GM23338 (cell line): ENCODE results near the gene PVALEF. TPM values are rescaled to one million over a fixed set of nuclear protein-coding genes. Genes with fewer than 3 reads are reported as not detected.

Experiments used
- ATAC-seq: fragments of 200-7000 bp; cut with Tn5 transposase; 3 replicates; pipeline ENCODE4 v1.9.1; 2020
- DNase-seq: peaks from one replicate; pipeline ENCODE4 v3.0.0-alpha.2; 2015; ENCODE audit warnings: low spot score
- H2AFZ ChIP-seq: fragments of 200-600 bp; sonication (generic); 2 replicates; pipeline ENCODE4 v1.8.0; 2016; ENCODE audit warnings: antibody characterized with exemption, mild to moderate bottlenecking, moderate library complexity
- H3F3A ChIP-seq: fragments of 200-600 bp; sonication (generic); replicated peaks from 2 replicates; pipeline ENCODE4 v1.8.0; 2017; ENCODE audit warnings: antibody characterized with exemption, mixed run types, low read depth
- H3K27ac ChIP-seq: fragments of 200-600 bp; sonication (generic); 2 replicates; pipeline ENCODE4 v1.6.1; 2016; ENCODE audit warnings: low read depth
- H3K27me3 ChIP-seq: fragments of 200-600 bp; sonication (generic); 2 replicates; pipeline ENCODE4 v1.8.0; 2016; ENCODE audit warnings: mild to moderate bottlenecking, mixed run types, moderate library complexity; ENCODE audit not compliant: insufficient read depth
- H3K36me3 ChIP-seq: fragments of 200-600 bp; sonication (generic); 2 replicates; pipeline ENCODE4 v1.8.0; 2016; ENCODE audit warnings: mild to moderate bottlenecking; ENCODE audit not compliant: insufficient read depth
- H3K4me1 ChIP-seq: fragments of 200-600 bp; sonication (generic); 2 replicates; pipeline ENCODE4 v1.8.0; 2016; ENCODE audit warnings: mild to moderate bottlenecking, moderate library complexity; ENCODE audit not compliant: insufficient read depth
- H3K4me2 ChIP-seq: fragments of 200-600 bp; sonication (generic); 2 replicates; pipeline ENCODE4 v1.7.1; 2017; ENCODE audit warnings: mixed run types
- H3K4me3 ChIP-seq: fragments of 200-600 bp; sonication (generic); 2 replicates; pipeline ENCODE4 v1.6.1; 2016; ENCODE audit warnings: mixed run types
- H3K79me2 ChIP-seq: fragments of 200-600 bp; sonication (generic); replicated peaks from 2 replicates; pipeline ENCODE4 v1.8.0; 2017; ENCODE audit warnings: mild to moderate bottlenecking; ENCODE audit not compliant: insufficient read depth
- H3K9me2 ChIP-seq: fragments of 200-600 bp; sonication (generic); 2 replicates; pipeline ENCODE4 v1.8.0; 2017; ENCODE audit not compliant: insufficient read depth
- H4K20me1 ChIP-seq: fragments of 200-600 bp; sonication (generic); replicated peaks from 2 replicates; pipeline ENCODE4 v1.8.0; 2017; ENCODE audit warnings: mild to moderate bottlenecking; ENCODE audit not compliant: insufficient read depth
- H3K27ac Mint-ChIP-seq: 2 replicates; pipeline ENCODE4 v1.8.0; 2020; ENCODE audit warnings: inconsistent platforms, mild to moderate bottlenecking, moderate library complexity, mixed read lengths
- H3K27me3 Mint-ChIP-seq: 3 replicates; pipeline ENCODE4 v1.8.0; 2022; ENCODE audit warnings: low read depth, mild to moderate bottlenecking, moderate library complexity, mixed read lengths, inconsistent platforms; ENCODE audit not compliant: insufficient read depth, poor library complexity
- H3K36me3 Mint-ChIP-seq: 3 replicates; pipeline ENCODE4 v1.8.0; 2021; ENCODE audit warnings: low read depth, mild to moderate bottlenecking, inconsistent platforms, moderate library complexity, mixed read lengths
- H3K4me1 Mint-ChIP-seq: 3 replicates; pipeline ENCODE4 v1.8.0; 2020; ENCODE audit warnings: mild to moderate bottlenecking, inconsistent platforms, mixed read lengths
- H3K4me3 Mint-ChIP-seq: 3 replicates; pipeline ENCODE4 v1.8.0; 2021; ENCODE audit warnings: moderate library complexity, mild to moderate bottlenecking, inconsistent platforms, mixed read lengths
- H3K9me3 Mint-ChIP-seq: 3 replicates; pipeline ENCODE4 v1.8.0; 2020; ENCODE audit warnings: moderate library complexity, mild to moderate bottlenecking, inconsistent platforms, mixed read lengths
- EZH2 ChIP-seq: fragments of 200-600 bp; sonication (generic); IDR thresholded peaks from one replicate; pipeline ENCODE4 v1.8.0; 2017; ENCODE audit warnings: antibody characterized with exemption, mild to moderate bottlenecking, low read depth; ENCODE audit not compliant: unreplicated experiment
- NANOG ChIP-seq: IDR thresholded peaks from 2 replicates; pipeline ENCODE4 v1.6.1; 2016; ENCODE audit warnings: antibody characterized with exemption, borderline replicate concordance
- POLR2AphosphoS5 ChIP-seq: IDR thresholded peaks from 2 replicates; pipeline ENCODE4 v1.6.1; 2016; ENCODE audit warnings: antibody characterized with exemption, low read depth
- polyA plus RNA-seq: library from polyadenylated mRNA; unstranded; fragments of >200 nt; fragmentation: Nextera tagmentation; extraction: Ambion mirVana; gene quantifications from 2 replicates; pipeline ENCODE4 v1.2.1, GENCODE V29; 2016
- total RNA-seq: library from RNA; depleted of rRNA; stranded (reverse); fragments of >200 nt; shearing (Covaris generic); gene quantifications from 2 replicates; pipeline ENCODE4 v1.2.3, GENCODE V29; 2014
- TF ChIP-seq, protein P1 (sequence below): IDR thresholded peaks from one replicate; pipeline ENCODE4 v1.6.1; 2018; ENCODE audit warnings: antibody characterized with exemption; ENCODE audit not compliant: unreplicated experiment
- TF ChIP-seq, protein P2 (sequence below), 2 experiments: fragments of 200-600 bp in 1 of 2; sonication (generic) in 1 of 2; conservative IDR thresholded peaks; 2 replicates each; pipeline versions ENCODE4 v1.5.1 to v1.6.1; 2016 to 2017; ENCODE audit warnings: antibody characterized with exemption in 2 of 2, low read depth in 2 of 2, mild to moderate bottlenecking in 2 of 2, moderate library complexity in 1 of 2
- TF ChIP-seq, protein P3 (sequence below): IDR thresholded peaks from 2 replicates; pipeline ENCODE4 v1.6.1; 2016; ENCODE audit warnings: antibody characterized with exemption

PVALEF gene
- total and polyA plus RNA-seq, 2 experiments from 2014 or later = not detected

DNA sequence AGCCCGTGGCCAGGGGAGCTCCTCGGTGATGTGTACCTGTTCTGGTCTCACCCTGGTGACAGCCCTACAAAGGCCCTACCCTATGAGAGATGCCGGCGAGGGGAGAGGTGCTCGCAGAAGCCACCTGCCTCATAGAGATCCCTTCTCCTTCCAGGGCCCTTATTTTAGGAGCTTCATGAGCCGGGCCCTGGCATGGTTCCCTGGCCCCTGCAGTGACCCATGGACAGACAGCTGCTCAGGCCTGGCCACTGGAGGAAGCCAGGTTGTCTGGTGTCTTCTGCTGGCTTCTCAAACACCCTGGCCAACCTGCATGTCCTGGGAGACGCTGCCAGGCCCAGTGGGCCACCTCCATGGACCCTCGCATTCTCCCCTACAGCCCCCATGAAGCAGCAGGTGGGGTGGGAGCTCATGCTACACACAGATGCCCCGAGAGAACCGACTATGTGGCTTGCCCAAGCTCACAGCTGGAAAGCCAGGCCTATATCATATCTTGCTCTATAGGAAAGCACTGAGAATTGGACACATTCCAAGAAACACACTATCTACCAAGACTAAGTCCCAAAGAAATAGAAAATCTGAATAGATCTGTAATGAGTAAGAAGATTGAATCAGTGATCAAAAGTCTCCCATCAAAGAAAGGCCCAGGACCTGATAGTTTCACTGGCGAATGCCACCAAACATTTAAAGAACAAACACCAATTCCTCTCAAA lies 7.9 kb downstream of the PVALEF start:
- peaks cover 3% of the 10 kb centered on the region for H3K27me3 Mint-ChIP-seq

DNA sequence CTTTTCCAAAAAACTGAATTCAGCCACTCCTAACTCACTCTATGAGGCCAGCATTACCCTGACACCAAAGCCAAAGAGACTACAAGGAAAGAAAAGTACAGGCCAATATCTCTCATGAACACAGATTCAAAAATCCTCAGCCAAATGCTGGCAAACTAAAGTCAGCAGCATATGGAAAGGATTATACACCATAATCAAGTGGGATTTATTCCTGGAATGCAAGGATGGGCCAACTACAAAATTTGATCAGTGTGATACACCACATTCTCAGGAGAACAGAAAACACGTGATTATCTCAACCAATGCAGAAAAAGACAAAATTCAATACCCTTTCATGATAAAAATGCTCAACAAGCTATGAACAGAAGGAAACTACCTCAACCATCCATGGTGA lies 8.5 kb downstream of the PVALEF start:
- Mint-ChIP-seq H3K27me3 (peaks cover 3% of the 10 kb centered on the region), H3K4me1 (no peaks in the 10 kb centered on the region), H3K4me3 (no peak overlapping the region), H3K9me3 (no peaks in the 10 kb centered on the region), H3K27ac (no peak overlapping the region), H3K36me3 (no peaks in the 10 kb centered on the region)
- Histone ChIP-seq H3K4me3 (no peak overlapping the region), H4K20me1 (no peaks in the 10 kb centered on the region), H3K27me3 (no peaks in the 10 kb centered on the region), H3K4me1 (no peaks in the 10 kb centered on the region), H3K27ac (no peak overlapping the region), H3F3A (0 out of 2 replicates have a peak, but pooled peaks cover 8% of the 10 kb centered on the region), H2AFZ (no peak overlapping the region), H3K36me3 (no peaks in the 10 kb centered on the region), H3K4me2 (no peak overlapping the region), H3K9me2 (no peaks in the 10 kb centered on the region), H3K79me2 (no peaks in the 10 kb centered on the region)
- ATAC-seq (no peak), DNase-seq (no peak)
- TF ChIP-seq, protein P1, sequence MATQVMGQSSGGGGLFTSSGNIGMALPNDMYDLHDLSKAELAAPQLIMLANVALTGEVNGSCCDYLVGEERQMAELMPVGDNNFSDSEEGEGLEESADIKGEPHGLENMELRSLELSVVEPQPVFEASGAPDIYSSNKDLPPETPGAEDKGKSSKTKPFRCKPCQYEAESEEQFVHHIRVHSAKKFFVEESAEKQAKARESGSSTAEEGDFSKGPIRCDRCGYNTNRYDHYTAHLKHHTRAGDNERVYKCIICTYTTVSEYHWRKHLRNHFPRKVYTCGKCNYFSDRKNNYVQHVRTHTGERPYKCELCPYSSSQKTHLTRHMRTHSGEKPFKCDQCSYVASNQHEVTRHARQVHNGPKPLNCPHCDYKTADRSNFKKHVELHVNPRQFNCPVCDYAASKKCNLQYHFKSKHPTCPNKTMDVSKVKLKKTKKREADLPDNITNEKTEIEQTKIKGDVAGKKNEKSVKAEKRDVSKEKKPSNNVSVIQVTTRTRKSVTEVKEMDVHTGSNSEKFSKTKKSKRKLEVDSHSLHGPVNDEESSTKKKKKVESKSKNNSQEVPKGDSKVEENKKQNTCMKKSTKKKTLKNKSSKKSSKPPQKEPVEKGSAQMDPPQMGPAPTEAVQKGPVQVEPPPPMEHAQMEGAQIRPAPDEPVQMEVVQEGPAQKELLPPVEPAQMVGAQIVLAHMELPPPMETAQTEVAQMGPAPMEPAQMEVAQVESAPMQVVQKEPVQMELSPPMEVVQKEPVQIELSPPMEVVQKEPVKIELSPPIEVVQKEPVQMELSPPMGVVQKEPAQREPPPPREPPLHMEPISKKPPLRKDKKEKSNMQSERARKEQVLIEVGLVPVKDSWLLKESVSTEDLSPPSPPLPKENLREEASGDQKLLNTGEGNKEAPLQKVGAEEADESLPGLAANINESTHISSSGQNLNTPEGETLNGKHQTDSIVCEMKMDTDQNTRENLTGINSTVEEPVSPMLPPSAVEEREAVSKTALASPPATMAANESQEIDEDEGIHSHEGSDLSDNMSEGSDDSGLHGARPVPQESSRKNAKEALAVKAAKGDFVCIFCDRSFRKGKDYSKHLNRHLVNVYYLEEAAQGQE = no peak
- TF ChIP-seq NANOG = no peak
- no peak for TF ChIP-seq POLR2AphosphoS5

More for the DNA sequence above, 7.9 kb downstream of the PVALEF start:
- H3K4me3 ChIP-seq = no peak overlapping the region
- Mint-ChIP-seq H3K9me3 (no peaks in the 10 kb centered on the region), H3K27ac (no peak overlapping the region), H3K4me1 (no peaks in the 10 kb centered on the region), H3K36me3 (no peaks in the 10 kb centered on the region), H3K4me3 (no peak overlapping the region)
- no peaks in the 10 kb centered on the region for H3K36me3 ChIP-seq
- H3K27ac ChIP-seq = no peak overlapping the region
- no peaks in the 10 kb centered on the region for H3K4me1 ChIP-seq
- DNase-seq (no peak), ATAC-seq (no peak)
- H3F3A ChIP-seq = 0 out of 2 replicates have a peak, but pooled peaks cover 8% of the 10 kb centered on the region
- H2AFZ ChIP-seq = no peak overlapping the region
- no peak overlapping the region for H3K4me2 ChIP-seq
- H4K20me1 ChIP-seq = no peaks in the 10 kb centered on the region
- TF ChIP-seq POLR2AphosphoS5 = no peak
- TF ChIP-seq, protein P2, sequence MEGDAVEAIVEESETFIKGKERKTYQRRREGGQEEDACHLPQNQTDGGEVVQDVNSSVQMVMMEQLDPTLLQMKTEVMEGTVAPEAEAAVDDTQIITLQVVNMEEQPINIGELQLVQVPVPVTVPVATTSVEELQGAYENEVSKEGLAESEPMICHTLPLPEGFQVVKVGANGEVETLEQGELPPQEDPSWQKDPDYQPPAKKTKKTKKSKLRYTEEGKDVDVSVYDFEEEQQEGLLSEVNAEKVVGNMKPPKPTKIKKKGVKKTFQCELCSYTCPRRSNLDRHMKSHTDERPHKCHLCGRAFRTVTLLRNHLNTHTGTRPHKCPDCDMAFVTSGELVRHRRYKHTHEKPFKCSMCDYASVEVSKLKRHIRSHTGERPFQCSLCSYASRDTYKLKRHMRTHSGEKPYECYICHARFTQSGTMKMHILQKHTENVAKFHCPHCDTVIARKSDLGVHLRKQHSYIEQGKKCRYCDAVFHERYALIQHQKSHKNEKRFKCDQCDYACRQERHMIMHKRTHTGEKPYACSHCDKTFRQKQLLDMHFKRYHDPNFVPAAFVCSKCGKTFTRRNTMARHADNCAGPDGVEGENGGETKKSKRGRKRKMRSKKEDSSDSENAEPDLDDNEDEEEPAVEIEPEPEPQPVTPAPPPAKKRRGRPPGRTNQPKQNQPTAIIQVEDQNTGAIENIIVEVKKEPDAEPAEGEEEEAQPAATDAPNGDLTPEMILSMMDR (conservative IDR thresholded peaks at IDR 0.05; ENCODE audit: low read depth in 2 of 2) = no peak
- TF ChIP-seq, protein P3, sequence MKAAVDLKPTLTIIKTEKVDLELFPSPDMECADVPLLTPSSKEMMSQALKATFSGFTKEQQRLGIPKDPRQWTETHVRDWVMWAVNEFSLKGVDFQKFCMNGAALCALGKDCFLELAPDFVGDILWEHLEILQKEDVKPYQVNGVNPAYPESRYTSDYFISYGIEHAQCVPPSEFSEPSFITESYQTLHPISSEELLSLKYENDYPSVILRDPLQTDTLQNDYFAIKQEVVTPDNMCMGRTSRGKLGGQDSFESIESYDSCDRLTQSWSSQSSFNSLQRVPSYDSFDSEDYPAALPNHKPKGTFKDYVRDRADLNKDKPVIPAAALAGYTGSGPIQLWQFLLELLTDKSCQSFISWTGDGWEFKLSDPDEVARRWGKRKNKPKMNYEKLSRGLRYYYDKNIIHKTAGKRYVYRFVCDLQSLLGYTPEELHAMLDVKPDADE = no peak
- TF ChIP-seq EZH2 = no peak
- no peaks in the 10 kb centered on the region for H3K9me2 ChIP-seq
- no peaks in the 10 kb centered on the region for H3K27me3 ChIP-seq
- H3K79me2 ChIP-seq = no peaks in the 10 kb centered on the region
